ENCODE data around the gene NLGN1.

The NLGN1 gene

DNA sequence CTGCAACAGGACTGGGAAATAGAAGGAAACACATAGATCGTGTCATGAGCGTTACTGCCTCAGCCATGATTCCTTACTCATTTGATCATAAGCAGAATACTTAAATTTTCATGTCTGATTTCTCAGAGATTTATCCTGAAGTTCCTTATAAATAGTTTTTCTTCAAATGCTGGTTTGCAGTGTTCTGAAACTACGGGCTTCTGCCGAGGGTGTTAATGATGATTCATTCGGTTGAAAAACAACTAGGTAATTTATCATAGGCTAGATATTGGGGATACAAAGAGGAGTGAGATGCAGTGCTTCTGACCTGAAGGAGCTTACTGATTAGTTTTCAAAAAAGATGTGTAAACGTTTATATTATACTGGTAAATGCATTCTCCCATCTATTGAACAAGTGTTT is 428.9 kb downstream of the NLGN1 start:
- FAIRE-seq = no peak
- no peak for DNase-seq (ENCODE audit: low spot score)

DNA sequence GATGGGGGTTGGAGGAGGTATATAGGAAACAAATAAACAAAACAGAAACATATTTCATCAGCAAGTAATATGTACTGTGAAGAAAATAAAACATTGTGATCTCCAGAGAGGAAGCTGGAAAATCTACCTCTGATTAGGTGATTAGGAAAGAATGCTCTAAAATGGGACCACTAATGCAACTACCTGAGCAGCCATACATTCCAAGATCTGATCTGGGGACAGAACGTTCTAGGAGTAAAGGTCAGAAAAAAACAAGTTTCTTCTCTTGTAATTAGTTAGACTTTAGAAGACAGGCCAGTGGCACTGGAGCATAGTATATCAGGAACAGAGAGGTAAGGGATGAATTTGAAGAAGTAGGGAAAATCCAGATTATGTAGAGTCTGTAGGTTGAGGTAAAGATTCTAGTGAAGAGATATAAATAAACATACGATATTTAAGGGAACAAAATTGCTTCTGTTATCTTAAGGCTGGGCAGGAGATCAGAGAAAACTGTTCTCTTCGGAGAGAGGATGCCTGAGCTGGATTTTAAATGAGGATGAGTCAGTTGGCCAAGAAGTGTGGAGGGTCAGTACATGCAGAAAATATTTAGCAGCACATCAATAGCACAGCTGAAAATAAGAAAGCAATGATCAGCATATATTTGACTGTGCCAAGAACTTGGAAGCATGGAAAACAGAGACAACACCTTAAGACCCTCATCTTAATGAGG is 429.5 kb downstream of the NLGN1 start:
- FAIRE-seq = no peak
- DNase-seq (ENCODE audit: low spot score) = no peak

DNA sequence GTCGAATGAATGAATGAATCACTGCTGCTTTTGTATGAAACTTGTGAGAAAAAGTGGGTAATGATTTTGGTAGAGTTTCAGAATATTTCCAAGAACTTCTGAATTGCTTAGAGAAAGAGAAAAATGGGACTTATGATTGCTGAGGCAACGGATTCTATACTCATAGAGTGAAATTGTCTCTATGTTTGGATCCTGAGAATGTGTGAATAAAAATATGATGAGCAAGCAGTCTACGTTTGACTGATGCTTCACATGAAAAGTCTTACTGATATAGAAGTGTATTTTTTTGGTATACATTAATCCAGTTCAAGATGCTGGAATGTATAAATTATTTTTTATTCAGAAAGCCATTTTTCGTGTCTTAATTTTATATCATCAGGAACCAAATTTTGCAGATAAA is 441.1 kb downstream of the NLGN1 start:
- DNase-seq (ENCODE audit: low spot score) = no peak
- FAIRE-seq = no peak

DNA sequence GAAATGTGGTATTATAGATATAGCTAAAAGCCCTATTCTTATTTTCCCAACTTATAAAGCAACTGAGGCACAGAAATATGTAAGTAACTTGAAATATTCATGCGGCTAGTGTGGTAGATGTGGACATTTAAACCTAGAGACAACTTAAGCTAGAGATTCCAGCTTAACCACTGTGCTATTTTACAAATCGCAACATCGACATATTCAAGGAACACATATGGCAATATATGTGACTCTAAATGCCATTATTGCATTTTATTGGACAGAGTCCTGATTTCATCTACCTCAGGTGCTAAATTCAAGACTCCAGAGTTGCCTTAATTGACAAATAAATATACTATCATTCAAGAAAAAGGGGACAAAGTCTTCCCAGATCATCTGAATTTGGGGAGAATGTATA is 442.3 kb downstream of the NLGN1 start:
- FAIRE-seq (no peak), DNase-seq (ENCODE audit: low spot score) (no peak)

- FAIRE-seq (no peak), DNase-seq (ENCODE audit: low spot score) (no peak)
Measured at GRCh38 chr3:173841334-173841733, 443.8 kb downstream of the NLGN1 start.

- FAIRE-seq = no peak
Measured at GRCh38 chr3:173843060-173843459, 445.5 kb downstream of the NLGN1 start.

DNA sequence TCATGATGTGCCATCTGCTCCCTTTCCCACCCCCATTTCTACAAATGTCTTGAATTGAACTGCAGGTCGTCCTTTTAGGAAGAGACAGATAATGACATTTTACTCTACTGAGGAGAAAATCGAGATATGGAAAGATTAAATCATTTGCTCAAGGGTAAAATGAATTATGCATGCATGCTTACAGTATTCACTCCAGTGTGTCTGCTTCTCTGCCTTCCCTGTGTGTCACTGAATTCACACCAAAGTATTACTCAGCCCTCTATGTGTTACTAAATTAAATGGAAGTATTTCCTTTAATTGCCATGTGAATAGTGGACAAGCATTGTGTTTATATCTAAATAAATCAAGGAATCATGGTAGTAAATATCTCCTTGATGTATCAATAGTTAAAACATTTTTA is 449.0 kb downstream of the NLGN1 start:
- no peak for FAIRE-seq
- DNase-seq (ENCODE audit: low spot score) = no peak

More at GRCh38 chr3:173843060-173843459, 445.5 kb downstream of the NLGN1 start:
- no peak for DNase-seq (ENCODE audit: low spot score)

- FAIRE-seq = no peak
Measured at GRCh38 chr3:173849489-173849888, 451.9 kb downstream of the NLGN1 start.

DNA sequence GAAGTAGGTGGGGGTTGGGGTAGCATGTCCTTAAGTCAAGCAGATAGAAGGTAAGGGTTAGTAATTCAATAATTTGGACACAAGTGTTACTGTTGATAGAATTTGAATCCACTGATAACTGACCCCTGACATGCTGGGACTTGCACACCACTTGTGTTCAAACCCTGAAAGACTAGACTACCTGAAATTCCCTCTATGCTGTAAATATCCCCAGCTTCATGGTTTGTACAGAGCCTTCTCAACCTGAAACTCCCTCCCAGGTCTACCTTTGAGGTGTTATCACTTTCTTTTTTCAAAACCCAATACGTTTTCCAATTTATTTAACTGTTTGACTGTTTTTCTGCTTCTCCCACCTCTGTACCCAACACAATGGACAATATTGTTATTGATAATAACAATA is 459.6 kb downstream of the NLGN1 start:
- FAIRE-seq (no peak), DNase-seq (ENCODE audit: low spot score) (no peak)

More at GRCh38 chr3:173849489-173849888, 451.9 kb downstream of the NLGN1 start:
- DNase-seq (ENCODE audit: low spot score) = no peak

DNA sequence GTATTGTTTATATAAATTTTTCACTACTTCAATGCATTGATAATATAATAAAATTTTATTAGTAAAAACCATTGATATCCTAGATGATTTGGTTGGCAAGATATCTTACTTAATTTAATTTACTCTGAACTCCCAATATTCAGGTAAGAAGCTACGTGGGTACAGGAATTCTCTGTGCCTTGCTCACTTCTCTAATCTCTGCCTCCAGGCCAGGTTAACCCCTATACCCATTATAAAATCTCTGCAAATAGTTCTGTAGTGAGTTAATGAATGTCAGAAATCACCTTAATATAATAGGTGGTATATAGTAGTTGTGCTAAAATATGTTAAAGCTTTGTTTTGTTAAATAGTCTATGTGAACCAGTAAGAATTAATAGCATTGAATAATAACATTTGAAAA is 465.2 kb downstream of the NLGN1 start:
- DNase-seq (ENCODE audit: low spot score) (no peak), FAIRE-seq (no peak)

DNA sequence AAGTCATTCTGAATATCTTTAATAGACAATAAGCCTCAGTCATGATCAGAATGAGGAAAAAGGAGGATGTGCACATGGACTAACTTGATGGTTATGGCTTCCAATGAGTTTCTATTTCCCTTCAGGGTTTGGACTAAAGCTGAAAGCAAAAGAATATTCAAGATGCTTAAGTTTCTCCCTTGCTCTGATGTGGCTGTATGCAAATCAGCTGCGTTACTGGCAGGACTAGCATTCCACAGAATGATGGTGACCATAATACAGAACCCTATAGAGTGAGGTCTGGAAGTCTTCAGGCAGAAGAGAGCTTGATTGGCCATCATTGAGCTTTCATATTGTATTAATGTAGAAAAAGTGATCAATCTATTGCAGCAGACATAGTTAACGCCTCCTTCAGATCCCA is 466.0 kb downstream of the NLGN1 start:
- no peak for FAIRE-seq
- DNase-seq (ENCODE audit: low spot score) = no peak

- FAIRE-seq (no peak), DNase-seq (ENCODE audit: low spot score) (no peak)
Measured at GRCh38 chr3:173865900-173866498, 468.5 kb downstream of the NLGN1 start.

DNA sequence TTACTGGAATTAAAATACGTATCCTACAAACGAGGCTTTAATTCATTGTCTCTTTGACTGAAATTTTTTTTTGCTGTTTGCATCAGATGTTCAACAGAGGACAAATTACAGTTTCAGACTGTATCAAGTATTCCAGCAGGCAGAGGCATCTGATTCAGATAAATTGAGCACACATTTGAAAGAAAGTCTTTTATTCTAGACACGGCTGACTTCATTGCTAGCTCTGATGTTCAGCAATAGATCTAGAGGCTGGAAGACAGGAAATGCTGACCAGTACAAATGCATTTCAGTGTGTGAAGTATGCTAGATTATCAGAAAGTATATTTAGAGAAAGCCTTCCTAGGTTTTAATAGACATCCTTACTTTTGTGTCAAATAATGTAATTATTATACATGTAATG is 472.2 kb downstream of the NLGN1 start:
- FAIRE-seq (no peak), DNase-seq (ENCODE audit: low spot score) (no peak)

- FAIRE-seq (no peak), DNase-seq (ENCODE audit: low spot score) (no peak)
Measured at GRCh38 chr3:173870976-173871375, 473.4 kb downstream of the NLGN1 start.

GRCh38 chr3:173875790-173876189 is 478.2 kb downstream of the NLGN1 start:
- DNase-seq (ENCODE audit: low spot score) (no peak), FAIRE-seq (no peak)

DNA sequence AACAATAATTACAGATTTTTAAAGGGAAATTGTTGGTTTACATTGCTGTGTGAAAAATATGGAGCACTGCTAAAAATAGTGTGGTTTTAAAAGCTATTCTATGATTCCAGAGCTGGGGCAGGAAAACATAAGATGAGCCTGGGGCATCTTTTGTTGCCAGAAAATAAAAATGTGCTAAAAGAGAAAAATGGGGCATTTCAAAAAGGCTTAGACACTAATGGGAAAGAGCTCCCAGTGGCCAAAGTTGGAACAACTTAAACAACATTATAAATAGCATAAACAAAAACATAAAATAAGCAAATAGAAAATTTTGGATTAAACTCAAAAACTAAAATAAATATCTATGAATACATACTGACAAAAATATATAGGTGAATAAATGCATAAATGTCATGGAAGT is 478.9 kb downstream of the NLGN1 start:
- DNase-seq (ENCODE audit: low spot score) (no peak), FAIRE-seq (no peak)

GRCh38 chr3:173887888-173888287 is 490.3 kb downstream of the NLGN1 start:
- no peak for DNase-seq (ENCODE audit: low spot score)
- no peak for FAIRE-seq

DNA sequence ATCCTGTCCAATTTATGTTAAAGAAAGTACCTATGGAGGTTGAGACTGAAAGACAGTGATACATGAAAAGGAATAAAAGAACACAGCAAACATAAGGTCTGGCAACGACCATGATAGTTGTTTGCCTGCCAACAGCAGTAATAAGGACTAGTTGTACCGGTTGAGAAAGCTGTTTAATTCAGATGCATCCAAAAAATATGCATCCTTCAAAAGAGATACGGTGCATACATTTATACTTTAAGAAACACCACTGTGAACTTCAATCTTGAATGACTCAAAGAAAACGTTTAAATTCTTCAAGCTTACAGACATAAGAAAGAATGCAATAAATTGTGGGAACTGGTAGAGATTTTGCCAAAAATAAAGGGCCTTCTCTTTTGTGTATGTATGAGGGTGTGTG is 492.1 kb downstream of the NLGN1 start:
- DNase-seq (ENCODE audit: low spot score) = no peak
- no peak for FAIRE-seq

GRCh38 chr3:173890091-173890490 is 492.5 kb downstream of the NLGN1 start:
- DNase-seq (ENCODE audit: low spot score) (no peak), FAIRE-seq (no peak)

DNA sequence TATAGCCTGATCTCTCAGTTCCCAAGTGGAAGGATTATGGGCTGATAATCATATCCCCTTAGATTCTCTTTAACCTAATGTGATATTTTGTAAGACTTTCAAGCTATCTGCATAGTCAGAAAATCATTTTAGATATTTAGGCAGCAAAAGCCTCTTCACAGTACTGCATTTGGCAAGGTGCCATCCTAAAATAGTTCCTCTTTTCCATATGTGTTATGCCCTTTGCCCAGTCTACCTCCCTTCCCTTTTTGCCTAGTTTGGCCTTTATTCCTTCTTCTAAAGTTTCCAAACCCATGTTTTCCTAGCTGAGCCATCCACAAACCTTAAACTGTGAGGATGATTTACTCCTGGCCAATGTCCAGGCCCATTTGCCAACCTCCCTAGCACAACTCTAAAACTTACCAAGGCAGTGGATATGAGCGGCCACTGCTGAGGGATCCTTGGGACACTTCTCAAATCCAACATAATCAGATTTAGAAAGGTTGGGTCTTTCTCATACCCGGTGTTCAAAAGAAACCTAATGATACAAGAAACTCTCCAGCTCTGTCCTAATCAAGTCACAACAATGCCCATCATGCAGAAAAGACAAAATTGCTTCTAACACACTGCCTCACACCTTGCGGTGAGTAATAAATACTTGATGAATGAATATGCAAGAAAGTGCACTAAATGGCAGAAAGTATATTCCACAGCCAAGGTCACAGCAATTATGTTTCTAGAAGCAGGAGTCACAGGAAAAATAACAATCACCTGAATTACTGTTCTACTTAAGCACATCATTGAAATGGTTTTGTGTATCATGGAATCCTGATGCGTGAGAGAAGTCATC is 493.9 kb downstream of the NLGN1 start:
- FAIRE-seq (no peak), DNase-seq (ENCODE audit: low spot score) (no peak)

- no peak for FAIRE-seq
- DNase-seq (ENCODE audit: low spot score) = no peak
Measured at GRCh38 chr3:173892547-173892946, 495.0 kb downstream of the NLGN1 start.

- no peak for FAIRE-seq
- no peak for DNase-seq (ENCODE audit: low spot score)
Measured at GRCh38 chr3:173893066-173893465, 495.5 kb downstream of the NLGN1 start.
